NCI-H526 (cell line): ENCODE data around the gene INCA1.

ENCODE experiments used
- DNase-seq, 2 experiments: peaks; one replicate each; lab custom pipeline; 2025; lab: John Stamatoyannopoulos, UW

Gene INCA1

GRCh38 chr17:5003214-5003867 is 6.0 kb upstream of the INCA1 start:
- DNase-seq = no peak

- DNase-seq = no peak
These were observed 4.9 kb upstream of the INCA1 start for GRCh38 chr17:5002121-5002788.

- no peak for DNase-seq
These were observed 2.9 kb upstream of the INCA1 start for GRCh38 chr17:5000237-5000639.

- no peak for DNase-seq
These were observed 2.2 kb upstream of the INCA1 start for GRCh38 chr17:4999430-5000093.

- peak; percentile 20 to 30 for DNase-seq
These were observed 1.6 kb upstream of the INCA1 start for GRCh38 chr17:4998732-4999429.

GRCh38 chr17:4998027-4998731 is 857 bp upstream of the INCA1 start:
- DNase-seq = no peak

GRCh38 chr17:4994081-4994595 is 3.2 kb downstream of the INCA1 start:
- no peak for DNase-seq

GRCh38 chr17:4987767-4988567 is 9.4 kb downstream of the INCA1 start:
- DNase-seq = no peak

GRCh38 chr17:4986951-4987766 is 10.2 kb downstream of the INCA1 start, which contains the start of gene CAMTA2:
Gene CAMTA2, minus strand, starts transcription at chr17:4987675. Its CDS starts 1,453 bp downstream, at chr17:4986222.
- DNase-seq = peak; percentile 63 to 86

- DNase-seq = no peak
These were observed 10.9 kb downstream of the INCA1 start for GRCh38 chr17:4986403-4986802.

- no peak for DNase-seq
These were observed 15.0 kb downstream of the INCA1 start for GRCh38 chr17:4982305-4982704.

GRCh38 chr17:4980644-4981216 is 16.6 kb downstream of the INCA1 start:
- peak; percentile 90 to 92 for DNase-seq

GRCh38 chr17:4978726-4979125 is 18.6 kb downstream of the INCA1 start:
- no peak for DNase-seq

GRCh38 chr17:4974115-4974670 is 23.1 kb downstream of the INCA1 start:
- DNase-seq = no peak

- DNase-seq = no peak
These were observed 23.8 kb downstream of the INCA1 start for GRCh38 chr17:4973256-4974114.

- no peak for DNase-seq
These were observed 24.6 kb downstream of the INCA1 start for GRCh38 chr17:4972752-4973151.

- DNase-seq = no peak
These were observed 25.0 kb downstream of the INCA1 start for GRCh38 chr17:4972322-4972721.

- DNase-seq = no peak
These were observed 25.5 kb downstream of the INCA1 start for GRCh38 chr17:4971826-4972225.
